PFSK-1 (cell line): Measurements from ENCODE around the gene GNAS-AS1.

Experiments
- FOXP2 ChIP-seq: optimal IDR thresholded peaks from 2 replicates; pipeline ENCODE3; 2011; ENCODE audit warnings: borderline replicate concordance, control low read depth, inconsistent platforms; ENCODE audit not compliant: insufficient read depth; ENCODE audit errors: extremely low read length, extremely low read depth
- POLR2AphosphoS5 ChIP-seq: IDR thresholded peaks from 2 replicates; pipeline ENCODE4 v1.6.1; 2012; ENCODE audit warnings: low read depth, mild to moderate bottlenecking, control low read depth, low read length, moderate library complexity
- SIN3A ChIP-seq: IDR thresholded peaks from 2 replicates; pipeline ENCODE4 v1.6.1; 2012; ENCODE audit warnings: mild to moderate bottlenecking, low read length, moderate library complexity, borderline replicate concordance; ENCODE audit not compliant: insufficient read depth
- TAF1 ChIP-seq: IDR thresholded peaks from 2 replicates; pipeline ENCODE4 v1.6.1; 2012; ENCODE audit warnings: low read length, control low read depth, borderline replicate concordance; ENCODE audit not compliant: insufficient read depth
- TF ChIP-seq, protein P1 (sequence below), 2 experiments: IDR thresholded peaks; 2 replicates each; pipeline versions ENCODE4 v1.6.1 to v1.8.0; 2011 to 2012; ENCODE audit warnings: low read depth in 2 of 2, low read length in 2 of 2, control low read depth in 1 of 2, inconsistent platforms in 1 of 2, mild to moderate bottlenecking in 1 of 2, moderate library complexity in 1 of 2; ENCODE audit not compliant: insufficient read depth in 1 of 2

Gene GNAS-AS1

DNA sequence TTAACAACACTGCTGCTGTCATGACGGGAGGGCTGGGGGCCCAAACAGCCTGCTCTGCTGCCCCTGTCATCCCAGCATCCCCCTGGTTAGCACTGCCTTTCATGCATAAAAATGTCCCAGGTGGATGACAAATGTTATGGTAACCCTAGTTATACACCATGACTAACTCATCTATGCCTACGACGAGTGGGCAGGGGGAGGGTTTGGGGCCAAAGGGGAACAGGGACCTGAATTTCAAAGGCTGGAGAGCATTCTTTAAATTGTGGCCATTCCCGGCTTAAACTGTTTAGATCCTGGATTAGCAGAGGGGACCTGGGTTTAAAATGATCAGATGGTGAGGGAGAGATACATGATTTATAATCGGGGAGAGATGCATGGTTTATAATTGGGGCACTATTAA, 24.4 kb downstream of the GNAS-AS1 start:
- TF ChIP-seq FOXP2 = no peak
- TF ChIP-seq, protein P1, sequence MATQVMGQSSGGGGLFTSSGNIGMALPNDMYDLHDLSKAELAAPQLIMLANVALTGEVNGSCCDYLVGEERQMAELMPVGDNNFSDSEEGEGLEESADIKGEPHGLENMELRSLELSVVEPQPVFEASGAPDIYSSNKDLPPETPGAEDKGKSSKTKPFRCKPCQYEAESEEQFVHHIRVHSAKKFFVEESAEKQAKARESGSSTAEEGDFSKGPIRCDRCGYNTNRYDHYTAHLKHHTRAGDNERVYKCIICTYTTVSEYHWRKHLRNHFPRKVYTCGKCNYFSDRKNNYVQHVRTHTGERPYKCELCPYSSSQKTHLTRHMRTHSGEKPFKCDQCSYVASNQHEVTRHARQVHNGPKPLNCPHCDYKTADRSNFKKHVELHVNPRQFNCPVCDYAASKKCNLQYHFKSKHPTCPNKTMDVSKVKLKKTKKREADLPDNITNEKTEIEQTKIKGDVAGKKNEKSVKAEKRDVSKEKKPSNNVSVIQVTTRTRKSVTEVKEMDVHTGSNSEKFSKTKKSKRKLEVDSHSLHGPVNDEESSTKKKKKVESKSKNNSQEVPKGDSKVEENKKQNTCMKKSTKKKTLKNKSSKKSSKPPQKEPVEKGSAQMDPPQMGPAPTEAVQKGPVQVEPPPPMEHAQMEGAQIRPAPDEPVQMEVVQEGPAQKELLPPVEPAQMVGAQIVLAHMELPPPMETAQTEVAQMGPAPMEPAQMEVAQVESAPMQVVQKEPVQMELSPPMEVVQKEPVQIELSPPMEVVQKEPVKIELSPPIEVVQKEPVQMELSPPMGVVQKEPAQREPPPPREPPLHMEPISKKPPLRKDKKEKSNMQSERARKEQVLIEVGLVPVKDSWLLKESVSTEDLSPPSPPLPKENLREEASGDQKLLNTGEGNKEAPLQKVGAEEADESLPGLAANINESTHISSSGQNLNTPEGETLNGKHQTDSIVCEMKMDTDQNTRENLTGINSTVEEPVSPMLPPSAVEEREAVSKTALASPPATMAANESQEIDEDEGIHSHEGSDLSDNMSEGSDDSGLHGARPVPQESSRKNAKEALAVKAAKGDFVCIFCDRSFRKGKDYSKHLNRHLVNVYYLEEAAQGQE (IDR thresholded peaks at IDR 0.05; ENCODE audit: insufficient read depth in 1 of 2, low read depth in 2 of 2, low read length in 2 of 2) = no peak
- no peak for TF ChIP-seq SIN3A
- no peak for TF ChIP-seq POLR2AphosphoS5

DNA sequence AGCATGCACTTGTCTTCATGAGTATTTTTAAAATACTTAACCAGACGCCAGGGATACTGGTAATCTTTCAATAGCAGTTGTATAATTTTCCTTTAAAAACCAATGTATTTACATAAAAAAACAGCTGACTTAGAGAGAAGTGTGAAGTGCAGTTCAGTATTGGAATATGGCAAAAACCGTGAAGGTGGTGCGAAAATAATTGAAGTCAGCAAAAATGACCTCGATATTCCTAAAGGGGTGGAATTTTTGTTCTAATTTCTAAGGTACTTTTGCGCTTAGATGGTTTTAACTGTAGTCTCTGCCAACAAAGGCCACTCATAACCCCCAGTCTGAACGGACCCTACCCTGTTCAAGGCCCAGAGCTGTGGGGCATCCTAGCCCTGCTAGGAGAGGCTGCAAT, 25.3 kb downstream of the GNAS-AS1 start:
- TF ChIP-seq SIN3A (no peak), FOXP2 (no peak), POLR2AphosphoS5 (no peak), TAF1 (no peak)
- TF ChIP-seq, protein P1 (IDR thresholded peaks at IDR 0.05; ENCODE audit: insufficient read depth in 1 of 2, low read depth in 2 of 2, low read length in 2 of 2) = no peak

DNA sequence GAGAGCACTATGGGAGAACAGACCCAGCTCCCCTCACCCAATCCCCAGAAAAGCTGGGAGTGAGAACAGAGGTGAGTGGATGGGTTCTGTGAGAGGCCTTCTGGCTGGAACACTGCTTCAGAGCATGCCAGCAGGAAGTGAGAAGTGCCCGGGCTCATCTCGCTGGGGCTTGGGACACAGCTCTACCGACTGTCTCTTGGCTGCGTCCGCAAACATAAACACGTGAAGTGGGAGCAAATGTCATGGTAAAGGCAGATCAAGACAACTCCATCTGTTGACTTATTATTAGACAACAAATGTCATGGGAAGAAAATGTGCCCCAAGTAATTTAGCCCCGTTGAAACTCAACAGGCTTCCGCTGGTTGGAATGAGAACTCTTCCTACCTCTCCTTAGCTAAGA, 25.9 kb downstream of the GNAS-AS1 start:
- TF ChIP-seq TAF1 (no peak), SIN3A (no peak), FOXP2 (no peak), POLR2AphosphoS5 (no peak)
- TF ChIP-seq, protein P1 (IDR thresholded peaks at IDR 0.05; ENCODE audit: insufficient read depth in 1 of 2, low read depth in 2 of 2, low read length in 2 of 2) = no peak

DNA sequence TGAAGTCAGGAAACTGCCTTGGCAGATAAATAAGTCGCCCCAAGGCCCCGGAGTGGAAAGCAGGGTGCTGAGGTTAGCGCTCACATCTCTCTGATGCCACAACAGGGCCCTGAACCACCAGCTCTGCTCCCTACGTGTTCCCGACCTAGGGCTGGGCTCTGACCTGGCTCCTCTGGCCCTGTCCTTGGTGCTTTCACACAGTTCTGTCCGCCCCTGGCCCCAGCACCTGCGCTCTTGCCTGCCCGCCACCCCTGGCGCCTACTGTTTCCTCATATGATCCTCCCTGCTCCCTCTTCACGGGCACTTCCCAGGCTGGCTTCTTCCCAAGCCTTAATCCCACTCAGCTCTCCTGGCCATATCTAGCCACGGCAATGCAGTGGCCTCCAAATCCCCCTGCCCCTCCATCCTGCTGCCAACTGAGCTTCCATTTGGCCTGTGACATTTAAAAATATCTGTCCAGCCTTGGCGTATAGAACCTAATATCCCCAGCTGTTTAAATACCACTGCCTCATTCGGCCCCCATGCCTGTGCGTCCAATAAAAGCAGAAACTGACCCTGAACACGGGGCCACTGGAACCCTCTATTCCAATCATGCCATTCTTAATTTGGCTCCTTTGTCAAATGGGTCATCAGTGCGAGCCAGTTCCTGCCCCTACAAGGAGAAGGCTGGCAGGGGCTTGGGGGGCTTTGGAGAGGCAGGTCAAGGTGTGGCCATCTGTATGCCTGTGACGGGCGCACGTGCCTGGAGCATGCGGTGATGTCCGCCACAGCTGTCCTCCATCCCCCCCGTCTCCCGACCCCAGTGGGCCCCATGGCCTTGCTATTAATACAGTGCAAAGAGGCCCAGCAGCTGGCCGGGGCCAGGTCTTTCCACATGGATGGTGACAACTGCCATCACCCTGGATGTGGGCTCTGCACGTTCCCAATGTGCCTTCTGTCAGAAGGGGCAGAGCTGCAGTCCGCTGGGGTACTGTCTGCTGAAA, 27.7 kb downstream of the GNAS-AS1 start:
- TF ChIP-seq FOXP2 = no peak

DNA sequence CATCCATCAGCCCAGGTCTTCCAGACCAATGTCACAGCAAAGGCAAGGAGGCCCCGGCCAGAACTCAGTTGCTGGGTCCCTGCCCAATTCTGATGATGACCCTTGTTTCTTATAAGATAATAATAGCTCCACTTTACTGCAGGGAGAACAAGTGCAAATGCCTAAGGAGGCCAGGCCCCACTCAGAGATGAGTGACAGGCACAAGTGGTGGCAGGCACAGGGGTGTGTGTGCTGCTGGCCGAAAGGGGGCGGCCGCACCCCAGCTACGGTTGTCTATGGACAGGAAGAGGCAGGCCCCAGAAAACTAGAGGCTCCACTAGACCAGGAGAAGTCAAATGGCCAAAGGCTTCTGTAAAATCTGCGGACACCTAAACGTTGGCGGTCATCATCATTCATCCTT, 28.6 kb downstream of the GNAS-AS1 start:
- TF ChIP-seq, protein P1 (IDR thresholded peaks at IDR 0.05; ENCODE audit: insufficient read depth in 1 of 2, low read depth in 2 of 2, low read length in 2 of 2) = no peak
- no peak for TF ChIP-seq SIN3A
- TF ChIP-seq TAF1 = no peak
- TF ChIP-seq POLR2AphosphoS5 = no peak
- no peak for TF ChIP-seq FOXP2
